Measurements from ENCODE around the gene ANO7.

The ANO7 gene

GRCh38 chr2:241213041-241213440 lies 24.6 kb downstream of the ANO7 start:
- DNase-seq (ENCODE audit: low read depth): no peak
- H3K4me3 ChIP-seq (ENCODE audit: low read depth, low read length): no peak overlapping the region
- TF ChIP-seq, protein P1, sequence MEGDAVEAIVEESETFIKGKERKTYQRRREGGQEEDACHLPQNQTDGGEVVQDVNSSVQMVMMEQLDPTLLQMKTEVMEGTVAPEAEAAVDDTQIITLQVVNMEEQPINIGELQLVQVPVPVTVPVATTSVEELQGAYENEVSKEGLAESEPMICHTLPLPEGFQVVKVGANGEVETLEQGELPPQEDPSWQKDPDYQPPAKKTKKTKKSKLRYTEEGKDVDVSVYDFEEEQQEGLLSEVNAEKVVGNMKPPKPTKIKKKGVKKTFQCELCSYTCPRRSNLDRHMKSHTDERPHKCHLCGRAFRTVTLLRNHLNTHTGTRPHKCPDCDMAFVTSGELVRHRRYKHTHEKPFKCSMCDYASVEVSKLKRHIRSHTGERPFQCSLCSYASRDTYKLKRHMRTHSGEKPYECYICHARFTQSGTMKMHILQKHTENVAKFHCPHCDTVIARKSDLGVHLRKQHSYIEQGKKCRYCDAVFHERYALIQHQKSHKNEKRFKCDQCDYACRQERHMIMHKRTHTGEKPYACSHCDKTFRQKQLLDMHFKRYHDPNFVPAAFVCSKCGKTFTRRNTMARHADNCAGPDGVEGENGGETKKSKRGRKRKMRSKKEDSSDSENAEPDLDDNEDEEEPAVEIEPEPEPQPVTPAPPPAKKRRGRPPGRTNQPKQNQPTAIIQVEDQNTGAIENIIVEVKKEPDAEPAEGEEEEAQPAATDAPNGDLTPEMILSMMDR (conservative IDR thresholded peaks at IDR 0.05; ENCODE audit: low read depth, low read length): no peak

GRCh38 chr2:241213567-241213966 lies 25.1 kb downstream of the ANO7 start:
- H3K4me3 ChIP-seq (ENCODE audit: low read depth, low read length): no peak overlapping the region
- no peak for DNase-seq (ENCODE audit: low read depth)
- TF ChIP-seq, protein P1 (conservative IDR thresholded peaks at IDR 0.05; ENCODE audit: low read depth, low read length): no peak

GRCh38 chr2:241214209-241214608 lies 25.7 kb downstream of the ANO7 start:
- H3K4me3 ChIP-seq (ENCODE audit: low read depth, low read length): no peak overlapping the region
- TF ChIP-seq, protein P1 (conservative IDR thresholded peaks at IDR 0.05; ENCODE audit: low read depth, low read length): no peak

DNA sequence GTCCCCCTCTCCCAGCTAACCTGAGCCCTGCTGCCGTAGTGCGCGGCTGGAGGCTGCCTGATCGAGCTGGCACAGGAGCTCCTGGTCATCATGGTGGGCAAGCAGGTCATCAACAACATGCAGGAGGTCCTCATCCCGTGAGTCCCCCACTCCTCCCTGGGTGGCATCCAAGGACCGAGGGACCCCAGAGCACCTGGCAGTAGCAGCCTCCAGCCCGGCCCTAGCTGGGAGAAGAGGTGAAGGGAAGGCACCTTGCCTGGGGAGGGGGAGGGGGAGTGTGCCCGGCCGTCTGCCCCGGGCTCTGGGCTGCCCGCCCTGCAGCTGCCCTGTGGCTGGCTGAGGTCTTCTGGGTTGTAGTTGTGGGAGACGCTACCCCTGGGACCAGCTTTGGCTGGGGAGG lies 26.3 kb downstream of the ANO7 start:
- TF ChIP-seq, protein P1 (conservative IDR thresholded peaks at IDR 0.05; ENCODE audit: low read depth, low read length): no peak

More at GRCh38 chr2:241214209-241214608, 25.7 kb downstream of the ANO7 start:
- DNase-seq (ENCODE audit: low read depth): no peak

DNA sequence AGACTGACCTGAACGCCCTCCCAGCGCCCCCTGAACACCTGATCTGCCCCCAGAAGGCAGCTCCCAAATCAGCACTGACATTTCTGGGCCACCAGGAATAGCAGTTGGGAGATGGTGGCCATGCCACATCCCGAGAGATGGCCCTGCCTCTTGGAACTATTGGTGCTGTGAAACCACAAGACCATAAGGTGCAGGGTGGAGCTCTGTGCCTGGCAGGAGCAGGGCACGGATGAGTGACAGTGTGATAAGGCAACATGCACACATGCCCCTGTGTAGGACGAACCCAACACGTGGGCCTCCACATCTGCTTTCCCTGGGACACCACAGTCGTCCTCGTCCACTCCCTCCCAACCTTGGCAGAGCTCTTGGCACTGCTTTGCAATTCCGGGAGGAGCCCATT lies 26.9 kb downstream of the ANO7 start:
- TF ChIP-seq, protein P1 (conservative IDR thresholded peaks at IDR 0.05; ENCODE audit: low read depth, low read length): no peak
- DNase-seq (ENCODE audit: low read depth): no peak
- H3K4me3 ChIP-seq (ENCODE audit: low read depth, low read length): no peak overlapping the region

More for the DNA sequence above, 26.3 kb downstream of the ANO7 start:
- no peak overlapping the region for H3K4me3 ChIP-seq (ENCODE audit: low read depth, low read length)
- no peak for DNase-seq (ENCODE audit: low read depth)

GRCh38 chr2:241216211-241216761 lies 27.8 kb downstream of the ANO7 start:
- TF ChIP-seq, protein P1 (conservative IDR thresholded peaks at IDR 0.05; ENCODE audit: low read depth, low read length): no peak
- no peak for DNase-seq (ENCODE audit: low read depth)
- H3K4me3 ChIP-seq (ENCODE audit: low read depth, low read length): no peak overlapping the region

GRCh38 chr2:241217320-241218031 lies 29.0 kb downstream of the ANO7 start:
- TF ChIP-seq, protein P1 (conservative IDR thresholded peaks at IDR 0.05; ENCODE audit: low read depth, low read length): no peak
- peak; percentile 63 for DNase-seq (ENCODE audit: low read depth)
- peak overlapping the region; percentile 56 for H3K4me3 ChIP-seq (ENCODE audit: low read depth, low read length)
